Neural cell (in vitro differentiated cells): ENCODE data around the gene COPA.

Experiments used
- EZH2 ChIP-seq: fragments of 200-600, 300-800 bp; shearing (Covaris generic), sonication (generic); IDR thresholded peaks from 2 replicates; pipeline ENCODE4 v1.6.1; 2014; ENCODE audit warnings: antibody characterized with exemption, low read length, borderline replicate concordance, mild to moderate bottlenecking; ENCODE audit not compliant: insufficient read depth, poor library complexity, severe bottlenecking
- POLR2AphosphoS5 ChIP-seq: IDR thresholded peaks from 2 replicates; pipeline ENCODE4 v1.6.1; 2012
- RAD21 ChIP-seq: fragments of 450-650 bp; conservative IDR thresholded peaks from 2 replicates; pipeline ENCODE4 v1.6.1; 2014; ENCODE audit warnings: antibody characterized with exemption, mild to moderate bottlenecking, moderate library complexity
- TF ChIP-seq, protein P1 (sequence below): fragments of 450-650 bp; IDR thresholded peaks from 2 replicates; pipeline ENCODE4 v1.5.1; 2014; ENCODE audit warnings: antibody characterized with exemption, mild to moderate bottlenecking, moderate library complexity; ENCODE audit not compliant: poor library complexity, severe bottlenecking

GRCh38 chr1:160340866-160341265 is 2.2 kb downstream of the COPA start:
- TF ChIP-seq, protein P1, sequence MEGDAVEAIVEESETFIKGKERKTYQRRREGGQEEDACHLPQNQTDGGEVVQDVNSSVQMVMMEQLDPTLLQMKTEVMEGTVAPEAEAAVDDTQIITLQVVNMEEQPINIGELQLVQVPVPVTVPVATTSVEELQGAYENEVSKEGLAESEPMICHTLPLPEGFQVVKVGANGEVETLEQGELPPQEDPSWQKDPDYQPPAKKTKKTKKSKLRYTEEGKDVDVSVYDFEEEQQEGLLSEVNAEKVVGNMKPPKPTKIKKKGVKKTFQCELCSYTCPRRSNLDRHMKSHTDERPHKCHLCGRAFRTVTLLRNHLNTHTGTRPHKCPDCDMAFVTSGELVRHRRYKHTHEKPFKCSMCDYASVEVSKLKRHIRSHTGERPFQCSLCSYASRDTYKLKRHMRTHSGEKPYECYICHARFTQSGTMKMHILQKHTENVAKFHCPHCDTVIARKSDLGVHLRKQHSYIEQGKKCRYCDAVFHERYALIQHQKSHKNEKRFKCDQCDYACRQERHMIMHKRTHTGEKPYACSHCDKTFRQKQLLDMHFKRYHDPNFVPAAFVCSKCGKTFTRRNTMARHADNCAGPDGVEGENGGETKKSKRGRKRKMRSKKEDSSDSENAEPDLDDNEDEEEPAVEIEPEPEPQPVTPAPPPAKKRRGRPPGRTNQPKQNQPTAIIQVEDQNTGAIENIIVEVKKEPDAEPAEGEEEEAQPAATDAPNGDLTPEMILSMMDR: no peak
- TF ChIP-seq RAD21: no peak
- TF ChIP-seq EZH2: no peak
- no peak for TF ChIP-seq POLR2AphosphoS5
